ENCODE measurements around the gene GALNS.

The GALNS gene

DNA sequence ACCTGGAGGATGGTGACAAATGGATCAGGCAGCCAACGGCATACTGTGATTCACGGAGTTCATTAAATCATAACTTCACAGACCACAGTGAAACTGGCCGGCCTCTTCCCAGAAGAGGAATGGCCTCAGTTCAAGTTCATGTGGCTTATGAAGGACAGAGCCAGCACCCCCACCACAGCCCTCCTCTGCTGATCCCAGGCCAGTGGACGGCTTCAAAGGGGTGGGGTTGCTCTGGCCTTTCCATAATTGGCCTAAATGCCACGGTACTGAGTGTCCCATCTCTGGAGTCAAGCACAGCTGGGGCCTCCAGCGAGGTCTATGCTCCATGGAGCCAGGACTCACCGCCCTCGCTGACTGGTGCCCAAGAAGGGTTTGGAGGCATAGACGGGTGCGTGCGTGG, 21.4 kb downstream of the GALNS start:
- no peaks in the 10 kb centered on the region for H3K9me3 ChIP-seq (ENCODE audit: control insufficient read depth, insufficient read depth, low read depth, low read length)
- no peak overlapping the region for H3K27ac ChIP-seq (ENCODE audit: low read depth, low read length)
- H3K36me3 ChIP-seq (ENCODE audit: control insufficient read depth, insufficient read depth, low read length): peaks cover 23% of the 10 kb centered on the region
- no peak overlapping the region for H3K4me3 ChIP-seq (ENCODE audit: low read depth, low read length)
- no peak overlapping the region for H3K9ac ChIP-seq (ENCODE audit: low read length)
- no peaks in the 10 kb centered on the region for H3K27me3 ChIP-seq (ENCODE audit: control insufficient read depth, insufficient read depth, low read length)
- no peaks in the 10 kb centered on the region for H3K4me1 ChIP-seq (ENCODE audit: control insufficient read depth, insufficient read depth, low read length)

GRCh38 chr16:88834670-88835069, 22.1 kb downstream of the GALNS start:
- Histone ChIP-seq H3K4me3 (ENCODE audit: low read depth, low read length) (no peak overlapping the region), H3K36me3 (ENCODE audit: control insufficient read depth, insufficient read depth, low read length) (peaks cover 16% of the 10 kb centered on the region), H3K9ac (ENCODE audit: low read length) (no peak overlapping the region), H3K27me3 (ENCODE audit: control insufficient read depth, insufficient read depth, low read length) (no peaks in the 10 kb centered on the region), H3K9me3 (ENCODE audit: control insufficient read depth, insufficient read depth, low read depth, low read length) (no peaks in the 10 kb centered on the region), H3K27ac (ENCODE audit: low read depth, low read length) (no peak overlapping the region), H3K4me1 (ENCODE audit: control insufficient read depth, insufficient read depth, low read length) (no peaks in the 10 kb centered on the region)

GRCh38 chr16:88833086-88833485, 23.7 kb downstream of the GALNS start:
- Histone ChIP-seq H3K27me3 (ENCODE audit: control insufficient read depth, insufficient read depth, low read length) (no peaks in the 10 kb centered on the region), H3K4me1 (ENCODE audit: control insufficient read depth, insufficient read depth, low read length) (no peaks in the 10 kb centered on the region), H3K9ac (ENCODE audit: low read length) (no peak overlapping the region), H3K27ac (ENCODE audit: low read depth, low read length) (no peak overlapping the region), H3K4me3 (ENCODE audit: low read depth, low read length) (no peak overlapping the region), H3K9me3 (ENCODE audit: control insufficient read depth, insufficient read depth, low read depth, low read length) (no peaks in the 10 kb centered on the region), H3K36me3 (ENCODE audit: control insufficient read depth, insufficient read depth, low read length) (peaks cover 11% of the 10 kb centered on the region)

- no peak overlapping the region for H3K4me3 ChIP-seq (ENCODE audit: low read depth, low read length)
- H3K9ac ChIP-seq (ENCODE audit: low read length): no peak overlapping the region
- H3K27ac ChIP-seq (ENCODE audit: low read depth, low read length): no peak overlapping the region
- H3K36me3 ChIP-seq (ENCODE audit: control insufficient read depth, insufficient read depth, low read length): peaks cover 11% of the 10 kb centered on the region
- no peaks in the 10 kb centered on the region for H3K4me1 ChIP-seq (ENCODE audit: control insufficient read depth, insufficient read depth, low read length)
- H3K9me3 ChIP-seq (ENCODE audit: control insufficient read depth, insufficient read depth, low read depth, low read length): no peaks in the 10 kb centered on the region
- H3K27me3 ChIP-seq (ENCODE audit: control insufficient read depth, insufficient read depth, low read length): no peaks in the 10 kb centered on the region
Measured at GRCh38 chr16:88831838-88832237, 24.9 kb downstream of the GALNS start.

GRCh38 chr16:88830783-88831182, 26.0 kb downstream of the GALNS start:
- Histone ChIP-seq H3K36me3 (ENCODE audit: control insufficient read depth, insufficient read depth, low read length) (peaks cover 11% of the 10 kb centered on the region), H3K4me3 (ENCODE audit: low read depth, low read length) (no peak overlapping the region), H3K9me3 (ENCODE audit: control insufficient read depth, insufficient read depth, low read depth, low read length) (no peaks in the 10 kb centered on the region), H3K4me1 (ENCODE audit: control insufficient read depth, insufficient read depth, low read length) (no peaks in the 10 kb centered on the region), H3K27ac (ENCODE audit: low read depth, low read length) (no peak overlapping the region), H3K27me3 (ENCODE audit: control insufficient read depth, insufficient read depth, low read length) (no peaks in the 10 kb centered on the region), H3K9ac (ENCODE audit: low read length) (no peak overlapping the region)

DNA sequence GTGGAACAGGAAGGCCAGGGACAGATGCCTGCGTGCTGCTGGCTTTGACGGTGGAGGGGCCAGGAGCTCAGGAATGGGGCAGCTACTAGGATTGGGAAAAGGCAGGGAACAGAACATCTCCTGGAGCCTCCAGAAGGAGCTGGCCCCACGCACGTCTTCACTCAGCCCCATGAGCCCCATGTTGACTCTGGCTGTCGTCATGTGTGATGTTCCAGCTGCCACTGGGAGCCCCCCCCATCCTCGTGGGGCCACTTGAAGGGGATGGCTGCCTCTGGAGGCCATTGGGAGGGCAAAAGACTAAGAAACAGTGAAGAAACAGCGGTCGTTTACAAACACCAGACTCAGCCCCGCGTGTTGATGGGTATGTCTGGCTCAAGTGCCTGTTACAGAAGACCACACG, 26.5 kb downstream of the GALNS start:
- Histone ChIP-seq H3K27me3 (ENCODE audit: control insufficient read depth, insufficient read depth, low read length) (no peaks in the 10 kb centered on the region), H3K36me3 (ENCODE audit: control insufficient read depth, insufficient read depth, low read length) (peaks cover 6% of the 10 kb centered on the region), H3K9ac (ENCODE audit: low read length) (no peak overlapping the region), H3K4me1 (ENCODE audit: control insufficient read depth, insufficient read depth, low read length) (no peaks in the 10 kb centered on the region), H3K9me3 (ENCODE audit: control insufficient read depth, insufficient read depth, low read depth, low read length) (no peaks in the 10 kb centered on the region), H3K4me3 (ENCODE audit: low read depth, low read length) (no peak overlapping the region), H3K27ac (ENCODE audit: low read depth, low read length) (no peak overlapping the region)

- Histone ChIP-seq H3K9me3 (ENCODE audit: control insufficient read depth, insufficient read depth, low read depth, low read length) (no peaks in the 10 kb centered on the region), H3K9ac (ENCODE audit: low read length) (no peak overlapping the region), H3K36me3 (ENCODE audit: control insufficient read depth, insufficient read depth, low read length) (peaks cover 4% of the 10 kb centered on the region; the same call in 1 of the 2 replicates), H3K4me3 (ENCODE audit: low read depth, low read length) (no peak overlapping the region), H3K27ac (ENCODE audit: low read depth, low read length) (no peak overlapping the region), H3K27me3 (ENCODE audit: control insufficient read depth, insufficient read depth, low read length) (no peaks in the 10 kb centered on the region), H3K4me1 (ENCODE audit: control insufficient read depth, insufficient read depth, low read length) (no peaks in the 10 kb centered on the region)
Measured at GRCh38 chr16:88828711-88829110, 28.0 kb downstream of the GALNS start.

GRCh38 chr16:88827727-88828126, 29.0 kb downstream of the GALNS start:
- no peaks in the 10 kb centered on the region for H3K4me1 ChIP-seq (ENCODE audit: control insufficient read depth, insufficient read depth, low read length)
- H3K9me3 ChIP-seq (ENCODE audit: control insufficient read depth, insufficient read depth, low read depth, low read length): no peaks in the 10 kb centered on the region
- peaks cover 7% of the 10 kb centered on the region for H3K36me3 ChIP-seq (ENCODE audit: control insufficient read depth, insufficient read depth, low read length)
- no peaks in the 10 kb centered on the region for H3K27me3 ChIP-seq (ENCODE audit: control insufficient read depth, insufficient read depth, low read length)
- H3K9ac ChIP-seq (ENCODE audit: low read length): no peak overlapping the region
- H3K4me3 ChIP-seq (ENCODE audit: low read depth, low read length): no peak overlapping the region
- H3K27ac ChIP-seq (ENCODE audit: low read depth, low read length): no peak overlapping the region

- H3K27me3 ChIP-seq (ENCODE audit: control insufficient read depth, insufficient read depth, low read length): no peaks in the 10 kb centered on the region
- peaks cover 7% of the 10 kb centered on the region for H3K36me3 ChIP-seq (ENCODE audit: control insufficient read depth, insufficient read depth, low read length)
- H3K4me3 ChIP-seq (ENCODE audit: low read depth, low read length): no peak overlapping the region
- H3K27ac ChIP-seq (ENCODE audit: low read depth, low read length): no peak overlapping the region
- H3K9me3 ChIP-seq (ENCODE audit: control insufficient read depth, insufficient read depth, low read depth, low read length): no peaks in the 10 kb centered on the region
- H3K4me1 ChIP-seq (ENCODE audit: control insufficient read depth, insufficient read depth, low read length): no peaks in the 10 kb centered on the region
- H3K9ac ChIP-seq (ENCODE audit: low read length): no peak overlapping the region
Measured at GRCh38 chr16:88826070-88826840, 30.5 kb downstream of the GALNS start.

DNA sequence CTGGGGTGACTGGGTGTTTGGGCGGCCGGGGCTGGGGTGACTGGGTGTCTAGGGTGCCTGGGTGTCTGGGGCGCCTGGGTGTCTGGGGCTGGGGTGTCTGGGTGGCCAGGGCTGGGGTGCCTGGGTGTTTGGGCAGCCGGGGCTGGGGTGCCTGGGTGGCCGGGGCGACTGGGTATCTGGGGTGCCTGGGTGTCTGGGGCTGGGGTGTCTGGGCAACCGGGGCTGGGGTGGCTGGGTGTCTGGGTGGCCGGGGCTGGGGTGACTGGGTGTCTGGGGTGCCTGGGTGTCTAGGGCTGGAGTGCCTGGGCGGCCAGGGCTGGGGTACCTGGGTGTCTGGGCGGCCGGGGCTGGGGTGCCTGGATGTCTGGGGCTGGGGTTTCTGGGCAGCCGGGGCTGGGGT, 31.6 kb downstream of the GALNS start:
- Histone ChIP-seq H3K4me1 (ENCODE audit: control insufficient read depth, insufficient read depth, low read length) (no peaks in the 10 kb centered on the region), H3K27me3 (ENCODE audit: control insufficient read depth, insufficient read depth, low read length) (no peaks in the 10 kb centered on the region), H3K9ac (ENCODE audit: low read length) (no peak overlapping the region), H3K27ac (ENCODE audit: low read depth, low read length) (no peak overlapping the region), H3K9me3 (ENCODE audit: control insufficient read depth, insufficient read depth, low read depth, low read length) (no peaks in the 10 kb centered on the region), H3K4me3 (ENCODE audit: low read depth, low read length) (no peak overlapping the region), H3K36me3 (ENCODE audit: control insufficient read depth, insufficient read depth, low read length) (peaks cover 7% of the 10 kb centered on the region)

DNA sequence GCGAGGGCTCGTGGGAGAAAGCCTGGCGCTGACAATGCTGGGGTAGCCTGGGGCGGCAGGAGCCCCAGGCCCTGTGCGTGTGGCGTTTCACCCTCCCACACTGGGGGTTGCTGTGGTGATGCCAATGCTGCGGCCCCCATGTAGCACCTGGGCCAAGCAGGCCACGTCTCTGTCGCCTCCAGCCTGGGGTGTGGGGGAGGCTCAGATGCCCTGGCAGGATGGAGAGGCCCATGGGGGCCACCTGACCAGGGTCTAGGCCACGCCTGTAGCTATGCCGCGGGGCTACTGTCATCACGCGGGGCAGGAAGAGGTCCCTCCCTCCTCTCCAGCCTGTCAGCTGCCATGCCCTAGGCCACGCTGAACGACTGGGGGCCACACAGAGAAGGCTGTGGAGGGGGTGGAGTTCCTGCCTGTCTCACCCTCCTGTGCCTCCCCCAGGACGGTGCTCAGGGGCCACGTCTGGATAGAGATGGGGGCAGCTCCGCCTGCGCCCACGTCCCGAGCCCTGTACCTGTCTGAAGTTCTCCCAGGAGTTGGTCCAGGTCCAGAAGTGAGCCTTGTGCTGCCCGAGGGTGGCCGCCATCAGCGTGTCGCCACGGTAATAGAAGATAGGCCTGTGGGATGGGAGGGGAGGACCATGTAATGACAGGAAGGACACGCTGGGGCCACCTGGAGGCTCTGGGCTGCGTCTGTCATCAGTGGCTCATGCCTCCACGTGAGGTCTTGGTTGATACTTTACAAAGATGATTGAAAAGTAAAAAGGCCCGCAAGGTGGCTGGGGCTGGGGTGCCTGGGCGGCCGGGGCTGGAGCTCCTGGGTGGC, 32.3 kb downstream of the GALNS start:
- no peak overlapping the region for H3K27ac ChIP-seq (ENCODE audit: low read depth, low read length)
- H3K4me1 ChIP-seq (ENCODE audit: control insufficient read depth, insufficient read depth, low read length): no peaks in the 10 kb centered on the region

More for the DNA sequence above, 32.3 kb downstream of the GALNS start:
- no peaks in the 10 kb centered on the region for H3K9me3 ChIP-seq (ENCODE audit: control insufficient read depth, insufficient read depth, low read depth, low read length)
- no peaks in the 10 kb centered on the region for H3K27me3 ChIP-seq (ENCODE audit: control insufficient read depth, insufficient read depth, low read length)
- H3K9ac ChIP-seq (ENCODE audit: low read length): no peak overlapping the region
- no peak overlapping the region for H3K4me3 ChIP-seq (ENCODE audit: low read depth, low read length)
- H3K36me3 ChIP-seq (ENCODE audit: control insufficient read depth, insufficient read depth, low read length): peaks cover 7% of the 10 kb centered on the region

Measured in HUES6 (cell line).